Colon (tissue), 2 donors: Measurements from ENCODE around the gene LRRC7.

Experiments
- FAIRE-seq: peaks from 2 replicates; lab custom pipeline; 2012; peaks lifted over from hg19 to GRCh38; lab: Jason Lieb, UNC
- donor health status: control.
- donor health status: control.

Gene LRRC7

DNA sequence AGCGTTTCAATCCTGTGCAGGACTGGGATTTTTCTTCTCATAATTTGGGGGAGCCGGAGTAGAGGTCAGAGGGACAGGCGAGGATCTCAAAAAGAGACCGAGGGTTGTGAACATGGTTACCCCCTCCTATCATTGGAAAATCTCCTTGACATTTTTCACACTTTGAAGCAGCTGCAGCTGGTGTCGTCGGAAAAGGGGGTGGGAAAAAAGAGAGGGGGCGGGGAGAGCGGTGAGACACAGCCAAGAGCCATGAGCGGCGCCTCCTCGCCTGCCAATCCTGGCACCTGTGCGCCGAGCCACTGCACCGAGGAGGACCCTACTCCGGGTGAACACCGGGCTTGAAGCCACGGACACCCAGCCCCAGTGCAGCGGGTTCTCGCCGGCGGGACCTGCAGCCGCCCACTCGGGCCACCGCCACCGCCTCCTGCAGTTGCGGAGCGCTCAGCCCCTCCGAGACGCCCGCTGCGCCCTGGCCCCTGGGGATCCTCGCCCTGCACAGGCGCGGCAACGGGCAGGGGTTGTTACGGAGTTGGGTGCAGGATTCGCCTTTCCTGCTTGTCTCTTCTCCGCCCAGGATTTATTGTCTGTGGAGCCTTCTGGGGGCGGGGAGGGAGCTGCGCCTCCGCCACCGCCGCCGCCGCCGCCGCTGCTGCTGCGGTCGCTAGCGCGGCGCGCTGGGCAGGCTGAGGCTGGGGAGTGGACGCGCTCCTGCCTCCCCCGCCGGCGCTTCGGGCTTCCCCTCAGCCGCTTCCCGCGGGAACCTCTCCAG, at the start of gene LRRC7:
Gene LRRC7, plus strand, starts transcription at position 271 of the 769 bp plus-strand sequence. CDS start 718 bp downstream, outside the sequence.
- no peak for FAIRE-seq

DNA sequence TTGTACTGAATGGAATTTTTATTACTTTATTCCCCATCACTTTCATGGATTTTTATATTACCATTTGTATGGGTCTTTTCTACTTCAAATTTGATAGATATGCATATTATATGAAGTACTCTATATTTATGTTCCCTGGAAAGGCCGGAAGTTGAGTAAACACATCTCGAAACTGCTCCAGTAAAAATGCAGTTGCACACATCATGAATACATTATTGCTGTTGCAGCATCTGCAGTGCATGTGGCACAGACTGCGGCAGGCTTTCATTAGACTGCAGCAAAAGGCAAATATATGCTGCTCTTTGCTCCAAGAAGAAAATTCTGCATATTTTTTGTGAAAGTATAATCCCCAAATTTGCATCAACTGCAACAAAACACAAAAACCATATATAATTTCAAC, 48.7 kb upstream of the LRRC7 start:
- no peak for FAIRE-seq

DNA sequence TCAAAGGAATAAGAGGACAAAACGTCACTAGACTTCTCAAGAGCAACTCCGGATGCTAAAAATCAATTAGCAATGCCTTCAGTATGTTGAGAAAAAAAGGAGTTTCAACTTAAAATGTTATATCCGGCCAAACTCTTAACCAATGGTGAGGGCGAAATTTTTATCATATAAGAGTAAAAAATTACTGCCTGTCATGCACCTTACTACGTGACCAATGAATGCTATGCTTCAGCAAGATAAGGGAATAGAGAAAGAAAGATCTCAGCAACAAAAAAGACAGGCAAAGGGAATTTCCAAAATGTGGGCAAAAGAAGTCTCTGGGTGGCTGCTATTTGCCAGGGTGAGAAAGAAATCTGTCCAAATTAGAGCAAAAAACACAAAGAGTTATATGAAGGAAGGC, 47.4 kb upstream of the LRRC7 start:
- FAIRE-seq: no peak

DNA sequence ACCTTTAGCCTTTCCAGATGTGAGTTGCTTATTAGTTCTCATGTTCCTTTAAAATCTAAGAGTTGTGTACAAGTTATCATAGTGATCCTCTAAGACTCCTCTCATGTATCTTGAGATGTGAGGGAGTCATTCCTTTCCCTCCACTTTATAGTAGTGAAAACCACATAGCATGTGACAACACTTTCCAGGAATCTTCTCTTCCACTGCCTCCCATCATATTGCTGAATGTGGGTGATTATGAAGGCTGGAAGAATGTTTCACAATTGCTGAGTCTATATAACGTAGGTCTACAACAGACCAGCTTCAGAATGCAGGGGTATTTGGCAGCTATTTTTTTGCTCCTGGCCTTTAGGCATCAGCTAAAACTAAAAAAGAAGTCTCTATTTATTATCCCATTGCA, 44.7 kb upstream of the LRRC7 start:
- no peak for FAIRE-seq

DNA sequence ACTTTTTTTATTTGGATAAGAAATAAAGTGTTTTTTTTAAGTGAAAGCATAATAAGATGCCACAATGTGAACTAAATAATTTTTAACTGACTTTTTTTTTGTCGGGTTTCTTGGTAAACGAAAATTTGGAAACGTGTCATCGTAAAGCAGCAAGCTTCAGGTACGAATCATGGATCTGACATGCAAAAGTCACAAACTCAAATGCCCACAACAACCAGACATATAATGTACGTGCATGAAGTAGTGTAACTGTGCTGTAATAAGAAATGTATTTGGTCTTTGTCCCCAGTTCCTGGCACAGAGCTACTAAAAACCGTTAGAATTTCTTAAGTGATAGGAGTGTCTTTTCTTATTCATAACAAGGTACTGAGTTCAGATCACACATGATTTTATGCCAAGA, 44.3 kb upstream of the LRRC7 start:
- FAIRE-seq: no peak

DNA sequence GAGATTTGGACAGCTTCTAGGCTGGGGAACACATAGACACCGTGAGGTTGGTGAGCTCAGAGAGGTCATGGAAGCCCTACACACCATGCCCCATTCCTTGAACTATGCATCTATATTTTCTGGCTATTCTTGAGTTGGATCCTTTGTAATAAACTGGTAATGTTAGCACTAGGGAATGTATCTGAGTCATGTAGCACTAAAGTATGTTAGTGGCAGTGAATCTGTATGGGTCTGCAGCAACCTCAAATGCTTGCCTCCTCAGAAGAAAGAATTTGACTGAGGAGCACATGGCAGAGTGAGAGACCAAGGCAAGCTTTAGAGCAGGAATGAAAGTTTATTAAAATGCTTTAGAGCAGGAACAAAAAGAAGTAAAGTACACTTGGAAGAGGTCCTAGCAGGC, 43.7 kb upstream of the LRRC7 start:
- FAIRE-seq: no peak

DNA sequence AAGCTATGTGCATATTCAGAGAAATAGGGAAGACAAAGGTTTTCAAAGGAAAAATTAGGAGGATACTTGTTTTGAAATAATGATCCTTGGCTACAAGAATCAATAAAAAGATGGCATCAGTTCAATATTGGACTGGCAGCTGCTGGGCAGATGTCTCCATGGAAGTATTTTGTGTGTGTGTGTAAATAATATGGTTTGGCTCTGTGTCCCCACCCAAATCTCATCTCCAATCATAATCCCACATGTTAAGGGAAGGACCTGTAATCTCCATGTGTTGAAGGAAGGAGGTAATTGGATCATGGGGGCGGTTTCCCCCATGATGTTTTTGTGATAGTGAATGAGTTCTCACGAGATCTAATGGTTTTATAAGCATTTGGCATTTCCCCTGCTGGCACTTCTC, 40.4 kb upstream of the LRRC7 start:
- no peak for FAIRE-seq

DNA sequence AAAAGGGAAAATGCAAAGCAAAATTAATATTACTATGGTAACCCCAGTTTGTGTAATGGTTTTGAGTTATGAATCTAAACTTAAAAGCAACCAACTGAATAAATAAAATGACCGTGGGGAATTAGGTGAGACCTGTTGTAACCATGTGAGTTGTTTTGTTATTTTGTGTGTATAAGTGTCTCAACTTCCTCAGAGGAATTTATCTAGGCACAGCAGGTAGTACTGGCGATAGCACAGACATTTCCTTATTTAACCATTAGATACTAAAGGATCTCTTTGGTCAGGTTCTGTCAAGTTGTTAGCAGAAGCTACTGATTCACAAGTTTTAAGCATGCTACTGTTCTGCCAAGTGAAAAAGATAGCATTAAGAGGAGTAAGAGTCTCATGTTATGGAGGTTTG, 39.3 kb upstream of the LRRC7 start:
- no peak for FAIRE-seq

DNA sequence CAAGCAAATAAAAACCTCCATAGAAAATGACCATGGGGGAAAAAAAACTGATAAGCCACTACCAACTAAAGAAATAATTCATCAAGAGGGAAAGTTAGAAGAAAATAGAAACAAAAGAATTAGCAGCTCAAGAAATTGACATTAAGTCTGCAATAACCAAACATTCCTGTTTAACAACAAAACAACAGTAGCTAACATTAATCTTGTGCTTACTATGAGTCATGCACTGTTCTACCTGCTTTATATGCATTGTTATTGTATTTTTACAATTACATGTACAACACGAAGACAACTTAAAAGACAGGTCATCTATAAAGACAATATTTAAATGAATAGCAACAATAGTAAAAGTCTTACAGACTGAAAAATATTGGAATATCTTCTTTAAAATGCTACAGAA, 34.4 kb upstream of the LRRC7 start:
- FAIRE-seq: no peak

DNA sequence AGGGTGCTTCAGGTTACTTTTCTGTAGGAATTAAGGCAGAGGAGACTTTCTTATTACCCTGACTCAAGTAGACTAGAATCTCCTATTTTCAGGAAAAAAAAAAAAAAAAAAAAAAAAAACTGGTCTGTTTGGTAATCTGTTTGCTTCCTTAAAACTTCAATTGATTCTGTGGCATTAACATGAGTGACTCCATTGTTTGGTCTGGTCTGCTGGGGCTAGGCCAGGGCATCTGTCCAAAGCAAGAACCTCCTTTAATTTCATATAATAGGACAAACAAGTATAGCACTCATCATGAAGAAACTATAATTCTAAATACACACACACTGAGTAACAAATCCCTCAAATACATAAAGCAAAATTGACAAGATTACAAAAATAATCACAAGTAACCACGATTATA, 32.9 kb upstream of the LRRC7 start:
- FAIRE-seq: no peak

DNA sequence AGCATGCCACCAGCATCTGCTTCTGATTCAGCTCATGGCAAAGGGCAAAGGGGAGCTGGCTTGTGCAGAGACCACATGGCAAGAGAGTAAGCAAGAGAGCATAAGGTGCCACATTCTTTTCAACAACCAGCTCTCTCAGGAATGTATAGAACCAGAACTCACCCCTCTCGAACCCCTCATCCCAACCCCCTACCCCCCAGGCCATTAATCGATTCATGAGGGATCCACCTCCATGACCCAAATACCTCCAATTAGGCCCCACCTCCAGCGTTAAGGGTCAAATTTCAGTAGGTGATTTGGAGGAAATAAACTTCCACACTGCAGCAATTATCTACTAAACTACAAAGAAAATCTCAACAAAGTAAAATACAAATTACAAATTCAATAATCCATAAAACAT, 32.2 kb upstream of the LRRC7 start:
- FAIRE-seq: no peak

DNA sequence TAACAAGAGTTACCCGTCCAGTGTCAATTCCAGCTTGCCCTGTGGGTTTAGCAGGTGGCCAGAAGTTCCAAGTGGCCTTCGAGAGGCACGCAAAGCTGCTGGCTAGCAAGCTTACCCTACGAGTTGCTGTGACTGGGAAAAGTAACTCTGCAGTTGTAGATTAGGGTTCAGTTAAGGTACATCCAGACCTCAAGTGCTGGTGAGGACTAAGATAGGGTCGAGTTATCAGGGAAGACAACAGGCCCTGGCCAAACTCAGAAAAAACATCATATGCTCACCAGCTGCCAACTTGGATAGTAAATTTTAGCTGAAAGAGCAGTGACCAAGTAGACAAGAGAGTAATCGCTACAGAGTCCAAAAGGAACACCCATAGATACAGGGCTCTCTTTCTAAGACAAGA, 27.7 kb upstream of the LRRC7 start:
- FAIRE-seq: no peak

DNA sequence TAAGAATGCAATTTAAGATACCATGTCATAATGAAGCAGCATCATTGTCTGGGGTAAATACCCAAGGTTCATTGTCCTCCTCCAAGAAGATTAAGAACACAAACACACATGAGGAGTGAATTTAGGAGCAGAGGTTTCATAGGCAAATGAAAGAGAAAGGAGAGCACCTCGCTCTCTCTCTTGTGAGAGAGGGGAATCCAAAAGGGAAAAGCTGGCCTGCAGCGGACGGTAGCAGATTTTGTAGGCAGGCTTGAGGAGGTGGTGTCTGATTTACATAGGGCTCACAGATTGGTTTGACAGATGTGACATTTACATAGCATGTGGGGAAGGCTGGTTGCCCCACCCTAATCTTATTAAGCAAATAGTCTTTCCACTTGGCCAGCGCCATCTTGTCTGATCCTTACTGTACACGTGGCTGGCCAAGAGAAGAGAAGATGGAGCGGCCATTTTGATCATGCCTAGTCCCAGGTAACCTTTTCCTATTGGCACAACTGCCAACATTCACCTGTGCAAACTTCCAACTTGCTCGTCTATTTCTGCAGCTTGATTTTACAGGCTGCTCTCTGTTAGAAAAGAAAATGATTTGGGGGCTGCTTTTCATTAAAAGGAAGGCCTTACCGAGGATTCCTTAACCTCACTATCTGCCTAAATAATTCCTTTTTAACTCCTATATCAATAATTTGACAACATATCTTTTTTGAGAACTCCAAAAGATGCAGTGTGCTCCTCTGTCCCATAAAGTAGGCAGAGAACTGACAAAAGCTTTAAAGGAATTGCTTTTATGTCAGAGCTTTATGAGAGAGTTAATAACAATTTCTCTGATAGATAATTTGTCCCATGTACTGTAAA, 16.0 kb upstream of the LRRC7 start:
- FAIRE-seq: no peak

DNA sequence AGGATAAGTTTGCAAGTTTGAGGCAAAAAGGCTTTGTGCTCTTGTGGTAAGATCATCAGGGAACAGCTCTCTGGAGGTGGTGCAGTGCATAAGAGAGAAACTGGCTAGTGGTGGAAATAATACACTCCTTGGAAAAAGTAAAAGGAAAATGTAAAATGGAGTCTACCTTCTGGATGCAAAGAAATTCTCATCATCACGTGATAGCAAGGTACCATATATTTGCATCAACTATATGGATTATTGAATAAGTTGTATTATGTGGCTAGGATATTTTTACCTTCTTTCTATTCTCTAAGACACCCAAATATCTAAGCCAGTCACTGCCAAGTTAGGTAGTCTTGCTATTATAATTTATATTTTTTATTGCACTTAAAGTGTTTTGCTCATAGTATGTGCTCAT, 14.0 kb upstream of the LRRC7 start:
- FAIRE-seq: no peak

DNA sequence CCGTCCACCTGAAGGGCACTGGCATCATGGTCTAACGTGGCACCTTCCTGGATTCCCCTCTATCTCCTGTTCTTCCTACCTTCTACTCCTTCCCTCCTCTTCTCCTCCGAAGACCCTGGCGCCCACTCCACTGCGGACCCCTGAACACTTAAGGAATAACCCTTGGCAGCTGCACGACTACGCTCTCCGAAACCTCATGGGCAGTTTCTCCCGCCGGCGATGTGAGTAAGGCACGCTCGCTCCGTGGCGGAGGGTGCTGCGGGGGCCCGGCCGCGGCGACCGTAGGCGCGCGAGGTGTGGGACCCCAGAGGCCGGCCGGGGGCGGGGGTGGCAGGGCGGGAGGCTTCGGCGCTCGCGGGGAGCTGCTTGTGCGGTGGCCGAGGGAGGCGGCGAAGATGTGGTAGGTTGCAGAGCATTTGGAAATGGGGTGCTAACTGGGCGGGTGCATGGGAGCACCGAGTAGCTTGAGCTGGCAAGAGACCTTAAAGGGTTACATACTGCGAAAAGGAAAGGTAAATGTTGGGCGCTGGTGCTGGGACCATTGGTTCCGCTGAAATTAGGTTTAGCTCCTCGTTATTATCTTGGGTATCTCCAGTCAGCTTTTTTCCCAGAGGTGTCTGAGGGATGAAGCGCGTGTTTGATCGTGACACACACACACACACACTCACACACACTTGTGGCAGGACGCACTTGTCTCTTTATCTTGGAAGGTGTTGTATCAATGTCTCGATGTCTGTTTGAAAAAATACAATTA, 876 bp downstream of the LRRC7 start:
- no peak for FAIRE-seq

DNA sequence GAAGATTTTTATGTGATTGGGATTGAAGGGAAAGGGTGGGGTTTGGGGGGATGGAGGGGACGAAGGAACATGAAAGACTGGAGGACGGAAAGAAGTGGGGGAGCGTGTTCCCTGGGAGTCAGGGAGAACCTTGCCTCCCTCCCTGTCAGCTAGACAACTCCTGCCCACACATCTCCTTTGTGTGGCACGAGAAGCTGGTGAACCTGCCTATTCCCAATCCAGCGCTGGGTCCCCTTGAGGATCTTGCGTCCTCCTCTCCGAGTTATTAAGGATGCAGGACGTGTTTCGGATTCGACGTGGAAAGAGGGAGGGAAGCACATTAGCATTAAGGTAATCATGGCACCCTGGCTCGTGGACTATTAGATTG, 1.4 kb downstream of the LRRC7 start:
- FAIRE-seq: no peak

DNA sequence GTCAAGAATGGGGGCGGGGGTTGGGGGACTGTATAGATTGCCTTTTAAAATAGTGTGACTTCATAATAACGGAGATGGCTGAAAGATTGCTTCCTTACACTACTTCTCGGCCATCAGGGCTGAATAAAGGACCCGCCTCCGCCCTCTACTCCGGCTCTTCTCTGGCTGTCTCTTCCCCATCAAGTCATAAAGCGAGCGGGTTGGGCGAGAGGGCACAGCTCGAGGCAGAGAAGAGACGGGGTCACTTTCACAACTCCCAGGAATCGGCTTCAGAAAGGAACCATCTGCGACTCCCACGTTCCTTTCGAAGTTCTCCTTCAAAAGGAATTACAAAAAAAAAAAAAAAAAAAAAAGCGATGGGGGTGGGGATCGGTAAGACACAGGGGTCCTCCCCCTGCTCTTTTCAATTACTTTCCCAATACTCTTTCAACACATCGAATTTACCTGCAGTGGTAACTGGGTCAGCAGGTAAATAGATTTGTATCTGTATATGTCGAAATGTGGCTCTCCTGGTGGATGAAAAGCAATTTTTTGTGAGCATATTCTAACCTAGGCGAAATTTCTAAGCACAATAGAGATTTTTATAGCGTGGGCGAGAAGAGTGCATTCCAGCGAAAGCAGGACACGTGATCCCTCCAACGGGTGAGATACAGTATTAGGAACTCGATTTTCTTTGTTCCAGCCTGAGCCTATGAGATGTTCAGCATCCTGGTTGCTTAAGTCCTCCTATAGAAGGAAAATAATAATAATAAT, 2.0 kb downstream of the LRRC7 start:
- no peak for FAIRE-seq

DNA sequence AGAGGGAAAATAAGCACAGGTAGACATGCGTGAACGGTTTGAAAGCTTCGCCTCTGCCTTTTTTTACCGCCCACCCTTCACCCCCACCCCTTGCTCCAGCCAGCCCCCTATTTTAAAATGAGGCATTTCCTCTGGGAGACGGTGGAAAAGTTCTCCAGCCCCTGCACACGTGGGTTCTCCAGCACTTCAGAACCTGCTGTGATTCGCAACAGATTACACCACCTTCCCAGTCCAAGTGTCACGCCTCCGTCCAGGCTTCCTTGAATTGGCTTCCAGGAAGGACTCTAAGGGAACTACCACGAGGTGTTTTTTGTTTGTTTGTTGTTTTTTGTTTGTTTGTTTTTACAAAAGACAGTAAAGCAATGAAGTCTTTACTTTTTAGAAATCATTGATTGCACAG, 2.6 kb downstream of the LRRC7 start:
- no peak for FAIRE-seq

DNA sequence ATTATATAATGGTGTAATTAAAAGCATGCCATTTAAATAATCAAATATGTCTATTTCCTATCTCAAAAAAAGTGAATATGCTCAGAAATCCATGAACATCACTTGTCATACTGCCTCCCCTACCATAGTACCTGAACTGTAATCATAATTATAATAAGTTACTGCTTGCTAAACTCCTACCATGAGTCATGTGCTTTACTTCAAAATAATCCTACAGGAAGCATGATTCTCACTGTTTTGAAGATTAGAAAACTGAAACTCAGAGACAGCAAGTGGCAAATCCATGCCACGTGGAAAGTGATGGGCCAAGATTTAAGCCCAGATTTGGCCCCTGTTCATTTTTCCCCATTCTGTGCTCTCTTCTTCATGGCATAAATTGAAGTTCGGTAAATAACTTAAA, 5.2 kb downstream of the LRRC7 start:
- FAIRE-seq: no peak

DNA sequence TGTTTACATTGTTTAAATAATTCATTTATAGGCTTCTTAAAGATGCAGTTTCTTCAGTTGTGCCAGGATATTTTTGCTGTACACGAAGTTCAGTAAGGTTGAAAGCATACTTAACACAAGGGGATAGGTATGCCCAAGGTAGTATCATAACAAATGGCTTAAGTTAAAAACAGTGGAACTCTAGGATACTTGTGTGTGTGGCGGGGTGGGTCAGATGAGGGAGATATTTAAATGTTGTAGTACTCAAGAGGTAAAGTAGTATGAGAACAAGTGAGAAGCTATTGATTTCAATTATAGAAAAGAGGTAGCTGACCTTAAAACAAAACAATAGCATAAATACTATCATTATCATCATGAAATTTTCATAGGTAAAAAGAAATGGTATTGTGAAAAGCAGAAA, 6.2 kb downstream of the LRRC7 start:
- no peak for FAIRE-seq

DNA sequence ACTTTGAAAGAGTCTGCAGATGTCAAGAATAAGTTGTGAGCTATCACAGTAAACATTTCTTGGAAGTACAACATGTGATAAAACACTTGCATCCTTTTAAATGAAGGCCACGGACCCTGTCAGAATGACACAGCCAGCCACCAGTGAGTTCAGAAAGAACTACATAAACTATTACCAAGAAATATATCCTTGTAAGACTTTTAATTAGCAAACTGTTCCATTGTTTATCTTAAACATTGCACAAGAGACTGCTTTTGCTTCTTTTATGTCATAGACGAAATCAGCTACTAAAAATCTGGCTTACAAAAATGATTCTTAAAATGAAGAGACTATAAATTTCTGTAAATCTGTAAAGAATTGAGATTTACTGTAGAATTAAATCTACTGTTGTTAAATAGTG, 17.9 kb downstream of the LRRC7 start:
- no peak for FAIRE-seq

DNA sequence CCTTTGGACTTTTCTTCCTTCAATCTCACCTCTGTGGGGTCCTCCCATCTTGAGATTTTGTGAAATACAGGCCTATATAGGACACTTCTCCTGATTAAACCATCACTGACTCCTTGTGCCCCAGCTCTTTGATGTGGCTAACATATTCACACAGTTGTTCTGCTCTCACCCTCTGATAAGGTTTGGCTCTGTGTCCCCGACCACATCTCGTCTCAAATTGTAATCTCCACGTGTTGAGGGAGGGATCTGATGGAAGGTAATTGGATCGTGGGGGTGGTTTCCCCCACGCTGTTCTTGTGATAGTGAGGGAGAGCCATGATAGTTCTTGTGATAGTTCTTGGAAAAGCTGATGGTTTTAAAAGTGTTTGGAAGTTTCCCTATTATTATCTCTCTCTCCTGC, 19.7 kb downstream of the LRRC7 start:
- FAIRE-seq: no peak
